ENCODE data around the gene SIGLECL1.

Gene SIGLECL1

GRCh38 chr19:51285682-51286081 is 34.8 kb downstream of the SIGLECL1 start:
- TF ChIP-seq REST (IDR thresholded peaks at IDR 0.05; ENCODE audit: insufficient read depth in 1 of 2, low read depth in 2 of 2, low read length in 2 of 2) (no peak), POLR2AphosphoS5 (IDR thresholded peaks at IDR 0.05; ENCODE audit: low read depth, low read length) (no peak), TAF1 (IDR thresholded peaks at IDR 0.05; ENCODE audit: borderline replicate concordance, insufficient read depth, low read length) (no peak), SIN3A (IDR thresholded peaks at IDR 0.05; ENCODE audit: borderline replicate concordance, insufficient read depth, low read length) (no peak), FOXP2 (optimal IDR thresholded peaks at IDR 0.05; ENCODE audit: borderline replicate concordance, extremely low read depth, extremely low read length, insufficient read depth) (no peak)

DNA sequence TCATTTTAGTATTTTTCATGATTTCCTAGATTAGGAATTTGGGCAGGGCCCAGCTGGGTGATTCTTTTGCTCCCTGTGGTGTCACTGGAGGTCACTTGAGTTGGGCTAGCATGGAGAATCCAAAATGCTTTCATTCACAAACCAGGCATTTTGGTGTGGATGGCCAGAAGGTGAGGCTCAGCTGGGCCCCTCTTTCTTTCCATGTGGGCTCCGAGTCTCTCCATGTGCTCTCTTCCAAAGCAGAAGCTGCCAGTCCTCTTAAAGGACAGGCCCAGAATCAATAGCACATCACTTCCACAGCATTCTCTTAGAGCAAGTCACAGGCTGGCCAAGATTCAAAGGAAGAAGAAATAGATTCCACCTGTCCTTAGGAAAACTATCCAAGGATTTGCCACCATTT is 38.8 kb downstream of the SIGLECL1 start:
- TF ChIP-seq REST (IDR thresholded peaks at IDR 0.05; ENCODE audit: insufficient read depth in 1 of 2, low read depth in 2 of 2, low read length in 2 of 2): no peak

DNA sequence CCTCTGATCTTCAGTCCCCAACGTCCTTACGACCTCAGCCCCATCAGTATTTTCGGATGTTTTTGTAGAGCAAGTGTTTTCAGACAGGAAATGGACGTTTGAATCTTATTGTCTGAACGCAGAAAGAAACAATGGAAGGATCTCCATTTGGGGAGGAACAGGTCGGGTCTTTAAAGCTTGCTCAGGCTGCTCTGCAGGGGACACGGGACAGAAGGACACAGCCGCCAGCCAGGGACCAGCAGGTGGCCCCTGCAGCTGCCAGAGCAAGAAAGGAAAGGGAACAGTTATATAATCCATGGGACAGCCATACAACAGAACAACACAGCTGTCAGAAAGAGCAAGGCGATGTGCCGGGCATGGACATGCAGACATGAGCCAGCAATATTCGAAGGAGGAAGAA is 42.1 kb downstream of the SIGLECL1 start:
- TF ChIP-seq TAF1 (IDR thresholded peaks at IDR 0.05; ENCODE audit: borderline replicate concordance, insufficient read depth, low read length): no peak
- no peak for TF ChIP-seq SIN3A (IDR thresholded peaks at IDR 0.05; ENCODE audit: borderline replicate concordance, insufficient read depth, low read length)
- TF ChIP-seq FOXP2 (optimal IDR thresholded peaks at IDR 0.05; ENCODE audit: borderline replicate concordance, extremely low read depth, extremely low read length, insufficient read depth): no peak
- no peak for TF ChIP-seq REST (IDR thresholded peaks at IDR 0.05; ENCODE audit: insufficient read depth in 1 of 2, low read depth in 2 of 2, low read length in 2 of 2)
- TF ChIP-seq POLR2AphosphoS5 (IDR thresholded peaks at IDR 0.05; ENCODE audit: low read depth, low read length): no peak

- no peak for TF ChIP-seq FOXP2 (optimal IDR thresholded peaks at IDR 0.05; ENCODE audit: borderline replicate concordance, extremely low read depth, extremely low read length, insufficient read depth)
- TF ChIP-seq REST (IDR thresholded peaks at IDR 0.05; ENCODE audit: insufficient read depth in 1 of 2, low read depth in 2 of 2, low read length in 2 of 2): no peak
- TF ChIP-seq SIN3A (IDR thresholded peaks at IDR 0.05; ENCODE audit: borderline replicate concordance, insufficient read depth, low read length): no peak
- TF ChIP-seq TAF1 (IDR thresholded peaks at IDR 0.05; ENCODE audit: borderline replicate concordance, insufficient read depth, low read length): no peak
- no peak for TF ChIP-seq POLR2AphosphoS5 (IDR thresholded peaks at IDR 0.05; ENCODE audit: low read depth, low read length)
Measured at GRCh38 chr19:51293571-51294210, 42.8 kb downstream of the SIGLECL1 start.
